GM19324 (cell line): Measurements from ENCODE around the gene LHPP.

Experiments
- ATAC-seq: cut with Tn5 transposase; IDR thresholded peaks from one replicate; pipeline ENCODE4 v1.9.1; 2021; ENCODE audit warnings: mild to moderate bottlenecking, moderate library complexity; ENCODE audit not compliant: unreplicated experiment, low FRiP score

Gene LHPP

GRCh38 chr10:124648738-124649137, 187.1 kb downstream of the LHPP start:
- no peak for ATAC-seq

DNA sequence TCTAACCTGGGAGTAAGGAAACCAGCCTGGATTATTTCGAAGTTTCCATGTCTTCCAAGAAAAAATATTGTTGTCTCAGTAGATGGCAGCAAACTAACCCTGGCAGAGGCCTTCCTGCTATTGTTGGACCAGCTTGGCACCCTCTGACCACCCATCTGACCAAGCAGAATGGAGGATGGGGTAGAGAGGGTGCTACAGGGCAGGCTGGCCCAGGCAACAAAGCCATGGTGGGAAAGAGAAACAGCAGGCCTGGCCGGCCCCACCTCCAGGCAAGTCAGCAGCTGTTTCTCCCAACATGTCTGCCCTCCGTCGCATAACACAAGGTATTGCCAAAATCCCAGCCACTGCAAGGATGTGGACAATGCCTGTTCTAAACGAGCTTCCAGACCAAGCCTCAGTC, 187.6 kb downstream of the LHPP start:
- ATAC-seq: no peak

GRCh38 chr10:124650263-124650662, 188.6 kb downstream of the LHPP start:
- ATAC-seq: no peak

DNA sequence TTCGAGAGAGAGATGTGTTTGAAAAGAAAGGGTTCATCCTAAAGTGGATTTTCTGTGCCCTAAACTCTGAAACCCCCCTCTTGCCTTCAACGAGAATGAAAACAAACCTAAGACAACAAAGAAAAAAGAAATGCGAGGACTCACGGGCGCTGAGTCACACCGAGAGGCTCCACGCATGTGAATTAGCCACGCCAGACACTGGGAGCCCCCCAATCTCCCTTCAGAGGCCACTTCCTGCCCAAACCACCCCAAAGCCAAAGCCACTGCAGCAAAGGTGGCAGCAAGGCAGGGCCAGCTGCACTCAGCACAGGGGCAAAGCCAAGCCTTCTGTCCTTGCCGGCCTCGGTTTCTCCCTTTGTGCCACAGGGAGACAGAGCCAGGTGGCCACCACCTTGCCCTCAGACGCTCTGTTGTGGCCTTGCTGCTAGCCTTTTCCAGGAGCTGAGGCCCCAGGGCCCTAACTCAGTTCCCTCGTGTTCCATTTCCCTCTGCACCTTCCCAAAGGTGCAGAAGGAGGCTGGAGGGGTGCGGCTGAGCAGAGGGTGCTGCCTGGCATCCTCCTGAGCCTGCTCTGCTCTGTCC, 189.3 kb downstream of the LHPP start:
- no peak for ATAC-seq

- no peak for ATAC-seq
Observed at GRCh38 chr10:124651402-124651891, 189.8 kb downstream of the LHPP start.

GRCh38 chr10:124652200-124652599, 190.6 kb downstream of the LHPP start:
- no peak for ATAC-seq

DNA sequence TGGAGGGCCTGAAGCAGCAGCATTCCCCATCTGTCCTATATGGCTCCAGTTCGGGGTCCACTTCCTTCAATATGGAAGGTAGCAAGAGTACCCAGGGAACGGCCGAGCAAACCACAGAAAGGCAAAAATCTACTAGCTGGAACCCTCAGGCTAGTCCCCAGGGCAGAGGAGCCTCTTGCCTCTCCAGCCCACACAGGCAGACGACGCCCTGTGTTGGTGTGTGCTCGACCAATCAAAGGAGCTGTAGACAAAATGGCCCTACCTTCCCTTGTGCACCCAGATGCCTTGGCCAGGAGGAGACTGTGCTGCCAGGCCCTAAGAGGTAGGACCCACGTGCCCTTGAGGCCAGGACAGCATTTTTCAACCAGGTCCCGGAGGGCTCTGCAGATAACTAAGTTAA, 191.1 kb downstream of the LHPP start:
- ATAC-seq: no peak

- ATAC-seq: no peak
Observed at GRCh38 chr10:124653311-124653710, 191.7 kb downstream of the LHPP start.

DNA sequence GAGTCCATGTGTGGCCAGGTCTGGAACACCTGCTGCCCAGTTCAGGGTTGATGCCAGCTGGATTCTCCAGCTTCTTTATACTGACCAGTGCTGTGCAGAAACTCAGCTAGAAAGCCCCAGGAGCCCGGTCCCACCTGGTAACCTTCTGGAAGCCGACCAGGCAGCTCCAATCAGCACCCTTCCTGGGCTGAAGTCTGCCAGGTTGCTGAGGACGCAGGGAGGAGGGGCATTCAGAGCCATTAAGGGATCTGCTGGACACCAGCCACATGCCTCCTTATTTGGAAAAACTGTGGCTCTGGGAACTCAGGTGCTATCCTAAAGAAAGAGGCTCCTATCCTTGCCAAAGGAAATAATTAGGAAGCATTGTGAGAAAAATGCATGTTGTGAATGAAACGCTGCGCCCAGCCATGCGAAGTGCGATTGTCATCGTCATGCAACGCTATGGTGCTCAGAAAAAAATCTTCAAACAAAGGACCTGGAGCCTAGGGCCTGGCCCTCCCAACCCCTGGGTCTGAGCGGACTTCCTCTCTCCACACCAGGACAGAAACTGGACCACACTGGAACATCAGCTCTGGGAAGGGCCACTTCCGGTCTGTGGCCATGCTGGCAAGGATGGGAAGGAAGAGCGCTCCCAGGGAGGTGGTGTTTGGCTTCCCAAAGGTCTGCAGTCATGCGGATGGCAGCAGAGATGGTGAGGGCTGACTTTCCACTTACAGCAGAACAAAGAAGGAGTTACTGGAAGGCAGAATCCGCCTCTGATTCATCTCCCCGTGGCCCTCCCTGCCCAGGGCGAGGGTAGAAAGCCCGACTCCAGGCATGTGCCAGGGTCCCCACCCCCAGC, 192.4 kb downstream of the LHPP start:
- ATAC-seq: no peak

- ATAC-seq: no peak
Observed at GRCh38 chr10:124654686-124655085, 193.1 kb downstream of the LHPP start.

DNA sequence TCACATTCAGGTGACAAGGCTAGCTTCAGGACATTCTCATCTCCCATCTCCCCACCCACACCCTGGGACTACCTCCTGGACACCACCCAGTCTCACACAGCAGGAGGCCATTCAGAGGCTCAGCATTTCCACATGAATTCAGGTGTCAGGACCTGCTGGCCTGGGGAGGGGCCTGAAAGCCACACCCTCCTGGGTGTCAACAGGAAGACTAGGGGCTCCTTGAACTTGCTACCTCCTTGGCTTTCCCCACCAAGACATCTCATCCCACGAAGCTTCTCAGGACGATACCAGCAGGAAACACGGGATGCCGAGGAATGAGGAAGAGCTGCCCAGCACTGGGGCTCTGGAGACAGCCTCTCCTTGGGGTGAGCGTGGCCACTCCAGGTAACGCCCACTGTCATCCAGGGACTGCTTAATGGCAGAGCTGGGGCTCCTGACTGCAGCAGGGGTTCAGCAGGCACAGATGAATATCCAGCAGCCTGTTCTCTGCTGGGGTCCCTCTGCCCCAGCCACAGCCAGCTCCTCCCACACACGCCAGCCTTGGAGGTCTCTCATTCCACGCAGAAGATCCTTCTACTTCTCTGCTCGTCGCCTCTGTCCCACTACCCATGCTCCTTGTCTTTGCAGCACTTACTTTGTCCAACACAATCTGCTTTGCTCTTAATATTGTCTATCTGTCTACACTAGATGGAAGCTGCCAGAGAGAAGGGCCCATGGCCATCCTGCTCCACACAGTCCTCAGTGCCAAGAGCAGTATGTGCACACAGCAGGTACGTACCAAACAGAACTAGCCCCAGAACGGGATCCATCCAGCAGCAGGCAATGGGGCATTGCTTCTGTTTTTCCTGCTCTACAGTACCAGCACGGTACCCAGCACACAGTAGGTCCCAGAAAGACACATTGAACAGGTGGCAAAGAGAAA, 193.8 kb downstream of the LHPP start:
- ATAC-seq: no peak

- ATAC-seq: no peak
Observed at GRCh38 chr10:124656113-124656490, 194.5 kb downstream of the LHPP start.

- no peak for ATAC-seq
Observed at GRCh38 chr10:124656541-124656940, 194.9 kb downstream of the LHPP start.

- ATAC-seq: no peak
Observed at GRCh38 chr10:124657806-124658205, 196.2 kb downstream of the LHPP start.

- no peak for ATAC-seq
Observed at GRCh38 chr10:124658591-124659242, 197.1 kb downstream of the LHPP start.

GRCh38 chr10:124659380-124659779, 197.8 kb downstream of the LHPP start:
- ATAC-seq: no peak

- no peak for ATAC-seq
Observed at GRCh38 chr10:124660404-124661125, 198.9 kb downstream of the LHPP start.

- ATAC-seq: no peak
Observed at GRCh38 chr10:124661660-124662180, 200.1 kb downstream of the LHPP start.

DNA sequence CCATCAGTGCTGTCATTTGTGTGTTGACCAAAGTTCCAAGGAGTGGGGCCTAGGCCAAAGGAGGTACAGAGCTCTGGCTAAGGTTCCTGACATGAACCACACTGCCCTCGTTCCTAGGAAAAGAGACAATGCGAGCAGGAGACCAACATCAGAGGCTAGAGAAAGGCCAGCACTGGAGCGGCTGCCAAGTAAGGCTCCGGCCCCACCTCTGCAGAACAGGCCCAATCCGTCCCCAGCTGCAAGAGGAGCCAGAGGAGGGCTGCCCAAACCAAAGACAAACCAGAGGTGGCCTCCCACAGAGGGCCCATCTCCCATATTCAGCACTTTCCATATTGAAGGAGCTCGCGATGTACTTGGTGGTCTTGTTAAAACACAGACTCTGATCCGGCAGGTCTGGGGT, 201.6 kb downstream of the LHPP start:
- ATAC-seq: no peak
